Keratinocyte (primary cell): ENCODE data around the gene ATP11A.

Experiments
- EZH2 ChIP-seq: IDR thresholded peaks from one replicate; pipeline ENCODE4 v1.6.1; 2012; ENCODE audit warnings: inconsistent platforms, mild to moderate bottlenecking, low read length, moderate library complexity
- TF ChIP-seq, protein P1 (sequence below), 3 experiments: IDR thresholded peaks in 1 of 3; conservative IDR thresholded peaks in 1 of 3; optimal IDR thresholded peaks in 1 of 3; 2 replicates in 2 of 3; 3 replicates in 1 of 3; pipeline versions ENCODE3 to v1.5.1; 2011; ENCODE audit warnings: low read length in 3 of 3, mild to moderate bottlenecking in 3 of 3, moderate library complexity in 2 of 3, control low read depth in 1 of 3, inconsistent platforms in 1 of 3; ENCODE audit not compliant: insufficient read depth in 2 of 3; ENCODE audit errors: extremely low read depth in 1 of 3

DNA sequence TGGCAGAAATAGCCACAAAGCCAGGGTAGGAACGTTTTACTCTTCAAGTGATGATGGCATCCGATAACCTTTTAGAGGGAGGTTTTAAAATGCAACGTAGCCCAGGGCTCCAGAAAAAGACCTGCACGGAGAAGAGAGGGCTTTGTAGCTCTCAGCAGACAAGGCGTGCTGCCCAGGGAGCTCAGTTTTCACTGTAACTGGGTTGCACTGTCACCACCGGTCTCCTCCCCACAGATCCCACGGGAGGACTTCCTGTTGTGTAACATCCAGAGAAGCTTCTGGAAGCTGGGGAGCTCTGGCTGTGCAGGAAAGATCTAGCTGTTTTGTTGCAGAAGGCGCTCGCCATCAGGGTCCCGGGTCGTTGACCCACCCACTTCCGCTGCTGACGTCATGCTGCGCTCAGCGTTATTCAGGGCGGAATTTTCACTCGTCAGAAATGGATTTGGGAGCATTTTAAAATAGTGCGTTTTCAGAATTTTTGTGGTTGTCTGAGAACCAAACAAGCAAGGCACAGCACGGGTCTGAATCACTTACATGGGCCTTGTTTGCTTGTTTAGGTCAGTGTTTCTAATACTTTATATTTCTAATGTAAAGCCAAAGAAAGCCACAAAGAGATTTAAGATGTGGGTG lies 50.8 kb downstream of the ATP11A start:
- TF ChIP-seq, protein P1, sequence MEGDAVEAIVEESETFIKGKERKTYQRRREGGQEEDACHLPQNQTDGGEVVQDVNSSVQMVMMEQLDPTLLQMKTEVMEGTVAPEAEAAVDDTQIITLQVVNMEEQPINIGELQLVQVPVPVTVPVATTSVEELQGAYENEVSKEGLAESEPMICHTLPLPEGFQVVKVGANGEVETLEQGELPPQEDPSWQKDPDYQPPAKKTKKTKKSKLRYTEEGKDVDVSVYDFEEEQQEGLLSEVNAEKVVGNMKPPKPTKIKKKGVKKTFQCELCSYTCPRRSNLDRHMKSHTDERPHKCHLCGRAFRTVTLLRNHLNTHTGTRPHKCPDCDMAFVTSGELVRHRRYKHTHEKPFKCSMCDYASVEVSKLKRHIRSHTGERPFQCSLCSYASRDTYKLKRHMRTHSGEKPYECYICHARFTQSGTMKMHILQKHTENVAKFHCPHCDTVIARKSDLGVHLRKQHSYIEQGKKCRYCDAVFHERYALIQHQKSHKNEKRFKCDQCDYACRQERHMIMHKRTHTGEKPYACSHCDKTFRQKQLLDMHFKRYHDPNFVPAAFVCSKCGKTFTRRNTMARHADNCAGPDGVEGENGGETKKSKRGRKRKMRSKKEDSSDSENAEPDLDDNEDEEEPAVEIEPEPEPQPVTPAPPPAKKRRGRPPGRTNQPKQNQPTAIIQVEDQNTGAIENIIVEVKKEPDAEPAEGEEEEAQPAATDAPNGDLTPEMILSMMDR (optimal IDR thresholded peaks at IDR 0.05 in 1 of 3, IDR thresholded peaks at IDR 0.05 in 1 of 3, conservative IDR thresholded peaks at IDR 0.05 in 1 of 3; ENCODE audit: extremely low read depth in 1 of 3, insufficient read depth in 2 of 3, low read length in 3 of 3), result no peak
- no peak for TF ChIP-seq EZH2
